Measurements from ENCODE around the gene MYL9. TPM values are rescaled to one million over a fixed set of nuclear protein-coding genes. Genes with fewer than 3 reads are reported as not detected.

The MYL9 gene
- total RNA-seq, 4 donors from 2014 or later, result 1,087 to 2,842 (median 1,707) TPM

- ATAC-seq, result no peak
- 76 to 84% methylated on average over 2 to 4 of the region's 4 CpGs for WGBS, 2 donors (ENCODE audit: low coverage in 1 of 2)
- Histone ChIP-seq H3K9me3 (no peaks in the 10 kb centered on the region), H3K4me3 (no peak overlapping the region), H3K27ac (no peak overlapping the region), H3K27me3 (no peaks in the 10 kb centered on the region), H3K4me1 (no peaks in the 10 kb centered on the region), H3K36me3 (peaks cover 0 to 58% of the 10 kb centered on the region in 2 donors)
- TF ChIP-seq EP300 (IDR thresholded peaks at IDR 0.05) (no peak), POLR2AphosphoS5 (IDR thresholded peaks at IDR 0.05) (no peak), POLR2A (IDR thresholded peaks at IDR 0.05) (no peak)
- TF ChIP-seq, protein P1, sequence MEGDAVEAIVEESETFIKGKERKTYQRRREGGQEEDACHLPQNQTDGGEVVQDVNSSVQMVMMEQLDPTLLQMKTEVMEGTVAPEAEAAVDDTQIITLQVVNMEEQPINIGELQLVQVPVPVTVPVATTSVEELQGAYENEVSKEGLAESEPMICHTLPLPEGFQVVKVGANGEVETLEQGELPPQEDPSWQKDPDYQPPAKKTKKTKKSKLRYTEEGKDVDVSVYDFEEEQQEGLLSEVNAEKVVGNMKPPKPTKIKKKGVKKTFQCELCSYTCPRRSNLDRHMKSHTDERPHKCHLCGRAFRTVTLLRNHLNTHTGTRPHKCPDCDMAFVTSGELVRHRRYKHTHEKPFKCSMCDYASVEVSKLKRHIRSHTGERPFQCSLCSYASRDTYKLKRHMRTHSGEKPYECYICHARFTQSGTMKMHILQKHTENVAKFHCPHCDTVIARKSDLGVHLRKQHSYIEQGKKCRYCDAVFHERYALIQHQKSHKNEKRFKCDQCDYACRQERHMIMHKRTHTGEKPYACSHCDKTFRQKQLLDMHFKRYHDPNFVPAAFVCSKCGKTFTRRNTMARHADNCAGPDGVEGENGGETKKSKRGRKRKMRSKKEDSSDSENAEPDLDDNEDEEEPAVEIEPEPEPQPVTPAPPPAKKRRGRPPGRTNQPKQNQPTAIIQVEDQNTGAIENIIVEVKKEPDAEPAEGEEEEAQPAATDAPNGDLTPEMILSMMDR (IDR thresholded peaks at IDR 0.05), result no peak
Observed at GRCh38 chr20:36582322-36582721, 41.0 kb downstream of the MYL9 start.

DNA sequence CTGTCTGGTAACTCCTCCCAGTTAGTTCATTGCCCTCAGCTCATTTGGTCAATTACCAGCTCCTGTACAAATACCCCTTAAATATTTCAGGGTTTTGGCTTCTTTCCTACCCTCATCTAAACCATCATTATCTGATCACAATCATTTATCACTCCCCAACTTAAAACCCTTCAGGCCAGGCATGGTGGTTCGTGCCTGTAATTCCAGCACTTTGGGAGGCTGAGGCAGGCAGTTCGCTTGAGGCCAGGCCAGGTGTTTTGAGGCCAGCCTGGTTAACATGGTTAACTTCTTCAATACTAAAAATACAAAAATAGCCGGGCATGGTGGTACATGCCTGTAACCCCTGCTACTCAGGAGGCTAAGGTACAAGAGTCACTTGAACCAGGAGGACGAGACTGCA lies 41.5 kb downstream of the MYL9 start:
- Histone ChIP-seq H3K4me3 (no peak overlapping the region), H3K36me3 (peaks cover 0 to 62% of the 10 kb centered on the region in 2 donors), H3K27ac (no peak overlapping the region), H3K27me3 (no peaks in the 10 kb centered on the region), H3K9me3 (no peaks in the 10 kb centered on the region), H3K4me1 (no peaks in the 10 kb centered on the region)
- no peak for ATAC-seq
- 87 to 100% methylated on average over 3 to 4 of the region's 4 CpGs for WGBS, 2 donors (ENCODE audit: low coverage in 1 of 2)
- no peak for TF ChIP-seq EP300 (IDR thresholded peaks at IDR 0.05)
- no peak for TF ChIP-seq POLR2AphosphoS5 (IDR thresholded peaks at IDR 0.05)
- no peak for TF ChIP-seq POLR2A (IDR thresholded peaks at IDR 0.05)
- TF ChIP-seq, protein P1 (IDR thresholded peaks at IDR 0.05), result no peak

GRCh38 chr20:36584018-36584481 lies 42.7 kb downstream of the MYL9 start:
- H3K36me3 ChIP-seq, result peaks cover 0 to 60% of the 10 kb centered on the region in 2 donors
- H3K4me1 ChIP-seq, result no peaks in the 10 kb centered on the region
- no peaks in the 10 kb centered on the region for H3K27me3 ChIP-seq
- H3K4me3 ChIP-seq, result no peak overlapping the region
- H3K9me3 ChIP-seq, result no peaks in the 10 kb centered on the region
- 71 to 81% methylated on average over 2 of the region's 2 CpGs for WGBS, 2 donors (ENCODE audit: low coverage in 1 of 2)
- ATAC-seq, result no peak
- TF ChIP-seq, protein P1 (IDR thresholded peaks at IDR 0.05), result no peak
- TF ChIP-seq POLR2AphosphoS5 (IDR thresholded peaks at IDR 0.05) (no peak), POLR2A (IDR thresholded peaks at IDR 0.05) (no peak), EP300 (IDR thresholded peaks at IDR 0.05) (no peak)
- no peak overlapping the region for H3K27ac ChIP-seq

- 76% methylated on average over 6 of the region's 8 CpGs; no CpG with 5 or more reads in 1 of the 2 donors for WGBS, 2 donors (ENCODE audit: low coverage in 1 of 2)
- peaks cover 0 to 60% of the 10 kb centered on the region in 2 donors for H3K36me3 ChIP-seq
- TF ChIP-seq, protein P1 (IDR thresholded peaks at IDR 0.05), result no peak
- no peak for TF ChIP-seq POLR2AphosphoS5 (IDR thresholded peaks at IDR 0.05)
- no peaks in the 10 kb centered on the region for H3K9me3 ChIP-seq
- no peaks in the 10 kb centered on the region for H3K4me1 ChIP-seq
- no peak overlapping the region for H3K4me3 ChIP-seq
- no peaks in the 10 kb centered on the region for H3K27me3 ChIP-seq
- no peak overlapping the region for H3K27ac ChIP-seq
- ATAC-seq, result no peak
Observed at GRCh38 chr20:36585410-36586125, 44.2 kb downstream of the MYL9 start.
